HG03103 (cell line): ENCODE data around the gene BACE2.

Experiments used
- ATAC-seq: cut with Tn5 transposase; IDR thresholded peaks from one replicate; pipeline ENCODE4 v1.9.1; 2021; ENCODE audit warnings: low read depth; ENCODE audit not compliant: unreplicated experiment

The BACE2 gene

GRCh38 chr21:41211060-41211805 lies 43.3 kb downstream of the BACE2 start:
- no peak for ATAC-seq

GRCh38 chr21:41213021-41213420 lies 45.1 kb downstream of the BACE2 start:
- ATAC-seq = no peak

- no peak for ATAC-seq
Observed at GRCh38 chr21:41215856-41216408, 48.0 kb downstream of the BACE2 start.

DNA sequence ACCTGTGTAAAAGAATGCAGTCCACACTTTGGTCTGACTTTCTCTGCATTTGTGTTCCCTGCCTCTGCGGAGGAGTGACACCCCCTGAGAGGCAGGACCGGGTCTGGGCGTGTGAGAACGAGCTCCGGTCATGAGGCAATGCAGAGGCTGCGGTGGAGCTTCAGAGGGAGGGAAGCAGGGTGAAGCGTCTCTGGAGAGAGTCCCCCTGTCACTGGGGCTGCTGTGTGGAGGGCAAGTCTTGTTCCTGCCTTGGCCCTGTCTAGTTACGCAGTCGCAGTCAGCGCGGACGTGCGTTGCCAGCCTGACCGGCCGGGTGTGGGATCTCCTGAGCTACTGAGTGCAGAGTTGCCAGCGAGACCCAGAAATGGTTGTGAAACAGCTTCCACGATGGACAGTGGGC lies 48.5 kb downstream of the BACE2 start:
- ATAC-seq = no peak

GRCh38 chr21:41217671-41218385 lies 49.9 kb downstream of the BACE2 start:
- no peak for ATAC-seq

- no peak for ATAC-seq
Observed at GRCh38 chr21:41219498-41220207, 51.7 kb downstream of the BACE2 start.

GRCh38 chr21:41220208-41220733 lies 52.3 kb downstream of the BACE2 start:
- ATAC-seq = no peak

- ATAC-seq = no peak
Observed at GRCh38 chr21:41222247-41223068, 54.5 kb downstream of the BACE2 start.

DNA sequence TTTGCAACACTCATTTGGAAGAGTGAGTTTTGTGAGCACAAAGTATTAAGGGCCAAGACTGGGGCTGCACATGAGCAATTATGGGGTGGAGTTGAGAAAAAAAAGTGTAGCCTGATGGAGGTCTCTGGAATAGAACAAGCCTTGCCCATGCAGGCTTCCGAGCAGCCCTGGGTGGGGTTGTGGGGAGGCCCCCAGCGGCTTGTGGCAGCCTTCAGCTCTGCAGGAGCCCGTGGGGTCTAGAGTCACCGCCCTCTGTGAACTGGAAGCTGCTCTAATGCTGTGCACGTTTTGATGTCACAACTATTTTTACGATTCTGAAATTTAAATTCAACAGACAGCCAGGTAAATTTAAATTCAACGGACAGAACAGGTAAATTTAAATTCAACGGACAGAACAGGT lies 58.9 kb downstream of the BACE2 start:
- ATAC-seq = no peak

DNA sequence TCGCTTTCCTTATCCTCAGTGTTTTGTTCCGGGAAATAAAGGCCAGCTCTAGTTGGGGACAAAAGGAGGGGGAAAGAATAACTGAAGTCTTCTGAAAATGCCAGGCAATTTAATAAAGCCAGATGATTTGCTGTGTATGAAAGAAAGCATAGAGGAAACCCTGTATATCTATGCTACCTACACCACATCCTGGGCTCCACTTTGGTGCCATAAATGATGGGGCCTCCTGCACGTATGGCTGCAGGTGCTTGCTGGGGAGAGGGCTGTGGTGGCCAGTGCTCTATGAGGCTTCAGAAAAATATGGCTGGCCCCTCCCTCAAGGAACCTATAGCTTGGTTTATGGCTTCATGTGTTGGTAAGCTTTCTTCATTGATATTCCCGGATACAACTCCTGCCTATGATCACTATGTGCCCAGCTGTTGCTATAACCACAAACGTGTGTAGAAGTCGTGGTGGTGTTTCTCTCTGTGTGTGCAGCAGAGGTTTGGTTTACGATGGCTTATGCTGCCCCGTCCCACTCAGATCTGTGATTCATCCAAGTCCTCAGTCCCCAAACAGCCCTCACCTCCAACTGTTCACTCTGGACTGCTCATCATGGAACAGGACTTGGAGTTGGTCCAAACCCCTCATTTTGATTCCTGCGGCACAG lies 59.5 kb downstream of the BACE2 start:
- ATAC-seq = no peak

DNA sequence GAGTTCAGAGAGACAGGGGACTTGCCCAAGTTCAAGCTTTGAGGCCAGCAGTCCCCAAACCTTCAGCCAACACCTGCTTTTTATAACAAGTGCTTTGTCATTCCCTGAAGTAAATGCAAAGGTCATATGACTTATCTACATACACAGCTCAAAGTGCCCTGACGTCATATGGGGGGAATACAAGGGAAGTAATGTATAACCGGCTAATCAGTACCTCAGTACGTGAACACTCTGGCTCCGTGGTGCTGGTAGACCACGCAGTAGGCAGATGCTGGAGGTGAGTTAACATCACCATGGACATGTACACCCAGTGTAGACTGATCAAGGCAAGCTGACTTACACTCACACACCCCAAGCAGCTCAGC lies 60.0 kb downstream of the BACE2 start:
- no peak for ATAC-seq

DNA sequence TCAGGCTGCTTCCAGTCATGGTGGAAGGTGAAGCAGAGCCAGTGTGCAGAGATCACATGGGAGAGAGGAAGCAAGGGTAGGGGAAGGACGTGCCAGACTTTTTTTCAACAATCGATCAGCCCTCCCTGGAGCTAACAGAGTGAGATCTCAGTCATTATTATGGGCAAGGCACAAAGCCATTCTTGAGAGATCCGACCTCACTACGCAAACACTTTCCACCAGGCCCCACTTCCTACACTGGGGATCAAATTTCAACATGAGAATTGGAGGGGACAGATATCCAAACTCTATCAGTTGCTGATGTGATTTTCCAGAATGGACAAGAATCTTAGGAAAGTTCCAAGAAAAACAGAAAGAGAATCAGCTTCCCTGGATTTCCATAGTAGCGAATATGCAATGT lies 60.5 kb downstream of the BACE2 start:
- ATAC-seq = no peak

GRCh38 chr21:41228958-41229357 lies 61.0 kb downstream of the BACE2 start:
- no peak for ATAC-seq

GRCh38 chr21:41229509-41230248 lies 61.7 kb downstream of the BACE2 start:
- ATAC-seq = no peak

GRCh38 chr21:41230497-41230896 lies 62.5 kb downstream of the BACE2 start:
- ATAC-seq = no peak

DNA sequence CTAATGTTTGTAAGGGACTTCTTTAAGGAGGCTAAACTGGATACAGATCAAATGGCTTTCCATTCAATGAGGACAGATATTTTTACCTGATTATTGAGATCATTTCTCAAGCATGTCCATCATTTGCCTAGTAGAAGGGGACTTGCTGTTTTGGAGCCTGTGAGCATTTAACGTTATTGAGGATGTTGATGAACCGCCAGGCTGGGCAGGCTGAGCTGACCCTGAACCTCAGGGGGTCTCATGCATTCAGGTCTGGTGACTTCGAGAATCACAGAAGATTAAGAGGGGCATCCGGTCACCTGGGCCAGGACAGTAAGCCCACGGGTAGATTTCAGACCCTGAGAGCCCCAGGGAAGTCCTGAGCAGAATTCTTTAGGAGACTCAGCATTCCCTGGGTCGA lies 63.1 kb downstream of the BACE2 start:
- no peak for ATAC-seq

GRCh38 chr21:41232013-41232412 lies 64.1 kb downstream of the BACE2 start:
- ATAC-seq = no peak

GRCh38 chr21:41233916-41234315 lies 66.0 kb downstream of the BACE2 start:
- no peak for ATAC-seq

DNA sequence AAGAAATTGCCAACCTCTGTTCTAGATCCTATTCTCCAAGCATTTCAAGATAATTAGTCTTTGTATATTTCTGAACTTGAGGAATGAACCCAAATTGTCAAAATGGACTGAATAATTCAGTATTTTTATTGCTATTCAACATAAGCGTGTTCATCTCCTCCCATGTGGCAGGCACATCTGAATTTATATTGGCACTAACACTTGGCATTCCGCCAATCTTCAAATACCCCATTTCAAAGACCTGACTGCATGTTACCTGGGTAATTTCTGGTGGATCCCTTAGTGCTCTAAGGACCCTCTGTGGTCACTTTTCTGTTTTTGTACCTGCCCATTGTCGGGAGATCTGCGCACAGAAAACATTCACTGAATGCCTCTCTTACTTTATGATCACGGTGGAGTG lies 66.6 kb downstream of the BACE2 start:
- ATAC-seq = no peak
